NCI-H1694 treated with DMSO at 0.1 percent for 48 hours (cell line): Measurements from ENCODE around the gene GATM.
"Not testable (repeated sequence)": the region's sequence is repeated elsewhere in the genome, so short reads cannot be mapped to it uniquely, and the experiment has no call there.

Source experiments
- DNase-seq: peaks from one replicate; lab custom pipeline; 2025; lab: John Stamatoyannopoulos, UW

Gene GATM

DNA sequence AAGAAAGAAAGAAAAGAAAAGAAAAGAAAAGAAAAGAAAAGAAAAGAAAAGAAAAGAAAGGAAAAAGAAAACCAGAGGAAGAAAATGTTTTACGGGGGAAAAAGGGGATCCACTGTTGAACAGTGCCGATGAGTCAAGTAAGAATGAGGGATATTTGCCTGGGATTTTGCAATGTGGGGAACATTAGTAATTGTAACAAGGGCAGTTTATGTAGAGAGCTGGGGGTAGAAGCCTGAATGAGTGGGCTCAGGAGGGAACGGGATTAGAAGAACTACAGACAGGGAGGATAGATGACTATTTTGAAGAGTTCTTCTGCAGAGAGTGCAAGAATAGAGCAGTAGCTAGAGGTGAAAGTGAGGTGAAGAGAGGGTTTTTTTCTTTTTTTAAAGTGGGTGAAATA, 28.7 kb downstream of the GATM start:
- DNase-seq: no peak

DNA sequence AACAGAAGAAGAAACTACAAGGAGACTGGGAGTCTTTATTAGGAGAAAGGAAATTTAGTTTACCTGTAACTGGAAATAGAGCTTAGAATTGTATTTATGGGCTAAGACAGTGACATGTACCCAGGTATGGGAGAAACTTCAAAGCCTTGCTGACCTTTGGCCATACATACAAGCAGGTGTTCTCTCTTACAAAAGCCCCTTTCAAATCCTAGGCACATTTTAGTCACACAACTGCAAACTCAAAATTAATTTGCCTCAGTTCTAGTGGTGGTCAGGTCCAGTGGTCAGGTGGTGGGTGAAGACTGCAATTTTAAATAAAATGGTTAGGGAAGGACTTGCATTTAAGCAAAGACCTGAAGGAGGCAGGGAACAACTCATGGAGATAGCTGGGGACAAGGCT, 30.4 kb downstream of the GATM start:
- no peak for DNase-seq

DNA sequence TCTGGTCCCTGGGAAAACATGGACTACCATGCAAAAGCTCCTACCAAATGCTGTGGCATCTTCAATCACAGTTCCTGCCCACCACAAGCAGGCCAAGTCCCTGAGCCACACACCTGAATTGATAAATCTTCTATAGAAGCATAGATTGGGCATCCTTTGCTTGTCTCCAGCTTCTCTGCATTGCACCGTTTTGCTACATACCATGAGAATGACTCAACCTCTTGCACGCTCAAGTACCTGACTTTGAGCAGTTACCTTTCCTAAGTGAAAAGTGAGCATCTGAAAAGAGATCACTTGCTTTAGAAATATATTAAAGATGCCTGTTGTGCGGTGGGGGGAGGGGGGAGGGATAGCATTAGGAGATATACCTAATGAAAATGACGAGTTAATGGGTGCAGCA, 31.3 kb downstream of the GATM start:
- no peak for DNase-seq

DNA sequence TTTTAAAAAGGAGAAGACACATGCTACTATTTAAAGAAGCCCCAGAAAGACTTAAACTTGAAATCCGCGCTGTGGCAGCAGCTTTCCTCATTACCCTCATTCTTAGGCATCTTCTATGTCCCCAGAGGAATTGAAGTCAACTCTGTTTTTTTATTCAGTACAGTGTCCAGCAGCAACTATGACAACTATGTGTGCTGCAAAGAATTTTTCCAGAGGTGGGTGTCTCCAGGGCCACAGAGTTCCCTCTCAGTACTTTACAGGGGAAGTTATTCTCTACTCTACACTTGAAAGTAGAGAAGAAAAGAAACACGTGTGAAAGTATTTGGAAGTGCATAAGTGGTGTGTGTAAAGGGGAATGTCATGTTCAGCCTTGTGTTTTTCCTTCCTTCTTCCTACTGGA, 32.0 kb downstream of the GATM start:
- no peak for DNase-seq

DNA sequence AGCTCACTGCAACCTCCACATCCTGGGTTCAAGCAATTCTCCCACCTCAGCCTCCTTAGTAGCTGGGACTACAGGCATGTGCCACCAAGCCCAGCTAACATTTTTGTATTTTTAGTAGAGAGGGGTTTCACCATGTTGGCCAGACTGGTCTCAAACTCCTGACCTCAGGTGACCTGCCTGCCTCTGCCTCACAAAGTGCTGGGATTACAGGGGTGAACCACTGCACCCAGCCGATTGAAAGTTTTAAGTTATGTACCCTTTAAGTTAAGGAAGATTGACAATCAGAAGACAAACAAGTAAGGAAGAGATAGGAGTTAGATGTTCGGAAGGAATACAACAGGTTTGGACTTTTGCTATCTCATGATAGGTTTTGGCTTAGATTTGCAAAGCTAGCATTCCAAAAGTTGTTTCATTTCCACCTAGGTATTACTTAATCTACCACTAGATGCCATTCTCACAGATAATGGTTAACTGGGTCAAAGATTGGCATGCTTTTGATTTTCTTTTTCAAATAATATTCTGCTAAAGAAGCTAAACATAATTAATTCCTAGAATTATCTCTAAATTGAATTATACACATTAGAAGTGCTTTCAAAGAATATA, 35.0 kb downstream of the GATM start:
- DNase-seq: no peak

DNA sequence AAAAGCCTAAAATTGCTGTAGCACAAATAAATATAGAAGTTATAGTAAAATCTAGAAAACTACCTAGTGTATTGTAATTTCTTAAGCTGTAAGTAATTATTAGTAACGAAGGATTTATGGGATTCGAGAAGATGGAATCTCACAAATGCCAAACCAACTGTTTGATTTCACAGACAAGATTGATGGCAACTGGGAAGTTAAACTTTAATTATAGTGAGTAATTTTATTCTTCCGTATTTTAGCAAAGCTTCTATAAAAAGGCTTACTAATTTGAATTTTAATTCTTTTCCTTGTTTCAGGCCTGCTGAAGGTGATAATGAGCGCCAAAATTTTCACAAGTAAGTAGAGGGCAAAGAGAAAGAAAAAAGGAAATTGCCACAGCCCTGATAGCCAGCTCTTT, 36.6 kb downstream of the GATM start:
- DNase-seq: no peak

DNA sequence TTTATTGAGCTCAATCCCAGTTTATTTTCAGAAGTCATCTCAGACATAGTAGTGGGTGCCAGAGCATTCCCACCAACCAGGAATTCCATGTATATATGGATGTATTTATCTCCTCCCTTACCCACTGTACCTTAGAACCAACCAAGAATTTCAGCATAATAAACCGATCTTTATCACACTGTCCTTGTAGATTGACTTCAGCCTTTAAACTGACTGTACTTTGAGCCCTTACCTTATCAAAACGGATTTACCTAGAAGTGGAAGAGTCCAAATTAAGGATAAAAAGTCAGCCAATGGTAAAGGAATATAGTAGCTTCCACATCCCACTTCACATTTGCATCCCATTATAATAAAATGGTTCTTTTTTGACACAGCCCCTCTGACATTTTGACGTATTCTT, 37.9 kb downstream of the GATM start:
- no peak for DNase-seq

DNA sequence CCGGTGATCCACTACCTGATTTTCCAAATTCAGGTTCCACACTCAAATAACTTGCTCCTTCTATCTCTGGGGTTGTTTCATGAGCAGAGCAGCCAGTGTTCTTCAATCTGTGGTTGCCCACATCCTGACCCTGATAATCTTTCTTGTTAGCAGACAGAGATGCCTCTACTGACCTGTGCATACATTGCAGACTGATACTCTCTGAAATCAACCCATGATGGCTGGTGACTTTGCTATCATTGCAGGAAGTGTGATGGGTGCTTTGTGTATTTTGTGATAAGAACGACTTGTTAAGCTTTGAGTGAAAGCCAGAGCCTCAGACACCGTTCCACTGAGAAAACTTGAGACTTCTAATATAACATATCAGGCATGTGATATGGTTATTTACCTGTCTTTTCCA, 39.9 kb downstream of the GATM start:
- no peak for DNase-seq

DNA sequence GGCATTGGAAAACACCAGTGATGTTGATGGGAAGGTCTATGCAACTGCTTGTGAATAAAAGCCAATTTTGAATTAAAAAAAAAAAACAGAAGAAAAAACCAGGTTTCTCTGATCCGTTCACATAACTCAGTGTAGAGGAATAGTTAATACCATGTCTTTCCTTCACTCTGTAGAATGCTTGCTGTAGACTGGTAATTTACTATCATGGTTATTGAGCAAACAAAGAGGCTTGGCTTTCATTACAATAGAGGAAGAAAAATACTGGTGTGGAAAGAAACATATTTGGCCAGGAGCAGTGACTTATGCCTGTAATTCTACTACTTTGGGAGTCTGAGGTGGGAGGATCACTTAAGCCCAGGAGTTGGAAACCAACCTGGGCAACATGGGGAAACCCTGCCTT, 41.1 kb downstream of the GATM start:
- DNase-seq: no peak

DNA sequence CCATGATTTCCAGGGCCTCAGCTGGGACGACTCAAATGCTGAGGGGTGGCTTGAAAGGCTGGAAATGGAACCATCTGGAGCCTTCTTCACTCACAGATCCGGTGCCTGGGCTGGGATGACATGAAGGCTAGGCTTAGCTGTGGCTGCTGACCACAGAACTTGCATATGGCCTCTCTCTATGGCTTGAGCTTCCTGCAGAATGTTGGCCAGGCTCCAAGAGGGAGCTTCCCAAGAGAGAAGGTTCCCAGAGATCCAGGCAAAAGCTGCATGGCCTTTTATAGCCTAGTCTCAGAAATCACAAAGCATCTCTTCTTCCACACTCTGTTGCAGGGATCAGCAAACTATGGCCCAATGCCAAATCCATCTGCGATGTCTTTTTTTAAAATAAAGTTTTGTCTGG, 44.8 kb downstream of the GATM start:
- no peak for DNase-seq

DNA sequence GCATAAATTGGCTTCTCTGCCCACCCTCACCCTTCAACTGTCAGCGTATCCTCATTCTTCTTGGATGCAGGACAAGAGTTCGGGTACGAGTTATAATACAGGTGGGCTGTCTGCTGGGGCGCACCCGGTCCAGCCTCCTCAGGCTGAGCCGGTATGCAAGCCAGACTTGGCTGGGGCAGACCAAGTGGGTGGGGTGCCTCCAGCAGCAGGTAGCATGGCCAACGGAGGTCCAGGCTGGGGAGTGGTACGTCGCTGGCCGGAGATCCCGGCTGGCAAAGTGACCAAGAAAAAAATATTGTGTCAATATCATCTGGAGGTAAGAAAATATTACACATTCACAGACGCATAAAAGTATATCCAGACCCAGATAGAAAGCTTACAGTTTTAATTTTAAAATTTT, 45.6 kb downstream of the GATM start:
- DNase-seq: no peak

DNA sequence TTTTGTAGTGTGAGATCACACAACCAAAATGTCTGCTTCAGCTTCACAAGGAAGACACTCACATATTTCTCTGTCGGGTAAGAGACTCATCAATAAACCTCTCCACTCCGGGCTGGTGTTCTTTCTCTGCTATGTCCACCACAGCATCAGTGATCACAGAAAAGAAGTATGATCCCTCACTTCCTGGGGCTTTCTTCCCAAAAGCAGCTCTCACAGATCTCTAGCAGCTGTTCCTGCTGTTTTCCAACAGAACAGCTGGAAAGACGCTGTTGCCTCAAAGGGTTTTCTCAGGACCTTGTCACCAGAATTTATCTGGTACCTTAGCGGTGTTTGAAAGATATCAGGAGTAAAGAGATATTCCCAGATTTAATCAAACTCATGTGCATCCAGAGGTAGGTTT, 46.4 kb downstream of the GATM start:
- DNase-seq: no peak

DNA sequence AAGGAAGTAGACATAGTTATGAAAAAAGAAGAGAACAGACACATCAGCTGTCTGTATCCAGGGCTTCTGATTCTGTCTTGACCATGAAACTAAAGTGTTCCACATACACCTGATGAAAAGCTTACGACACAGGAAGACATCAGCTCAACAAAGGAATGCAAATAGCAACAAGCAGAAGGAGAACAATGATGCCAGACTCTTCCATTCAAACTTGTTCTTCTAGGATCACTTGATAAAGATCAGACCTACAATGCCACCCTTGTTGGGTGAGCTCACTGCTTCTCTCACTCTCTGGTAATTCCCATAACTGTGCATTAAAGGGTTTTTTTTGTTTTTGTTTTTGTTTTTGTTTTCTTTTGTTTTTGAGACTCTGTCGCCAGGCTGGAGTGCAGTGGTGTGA, 49.7 kb downstream of the GATM start:
- no peak for DNase-seq

DNA sequence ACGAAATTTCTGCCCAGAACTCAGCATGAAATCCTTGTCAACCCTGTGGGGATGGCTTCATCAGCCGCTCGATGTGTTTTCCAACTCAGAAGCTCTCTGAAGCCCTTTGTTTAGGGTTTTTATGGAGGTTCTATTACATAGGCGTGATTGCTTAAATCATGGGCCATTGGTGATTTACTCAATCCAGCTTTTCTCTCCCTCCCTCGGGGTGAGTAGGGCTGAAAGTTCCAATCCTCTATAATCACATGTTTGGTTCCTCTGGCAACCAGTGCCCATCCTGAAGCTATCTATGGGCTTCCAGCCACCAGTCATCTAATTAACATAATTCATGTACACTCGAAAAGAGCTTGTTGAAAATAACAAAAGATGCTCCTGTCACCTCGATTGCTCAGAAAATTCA, 51.6 kb downstream of the GATM start:
- DNase-seq: no peak

DNA sequence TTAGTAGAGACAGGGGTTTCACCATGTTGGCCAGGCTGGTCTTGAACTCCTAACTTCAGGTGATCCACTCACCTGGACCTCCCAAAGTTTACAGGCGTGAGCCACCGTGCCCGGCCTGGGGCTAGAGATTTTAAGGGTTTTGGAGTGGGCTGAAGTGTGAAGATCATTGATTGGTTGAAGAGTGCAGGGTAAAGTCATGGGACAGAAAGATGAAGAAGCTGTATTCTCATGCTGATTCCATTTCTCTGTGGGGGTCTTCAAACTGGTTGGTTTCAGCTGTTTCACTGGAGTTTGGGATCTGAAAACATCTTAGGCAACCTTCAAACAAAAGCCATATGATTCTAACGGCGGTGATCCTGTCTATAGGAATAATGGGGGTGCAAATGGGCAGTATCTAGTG, 52.1 kb downstream of the GATM start:
- no peak for DNase-seq

DNA sequence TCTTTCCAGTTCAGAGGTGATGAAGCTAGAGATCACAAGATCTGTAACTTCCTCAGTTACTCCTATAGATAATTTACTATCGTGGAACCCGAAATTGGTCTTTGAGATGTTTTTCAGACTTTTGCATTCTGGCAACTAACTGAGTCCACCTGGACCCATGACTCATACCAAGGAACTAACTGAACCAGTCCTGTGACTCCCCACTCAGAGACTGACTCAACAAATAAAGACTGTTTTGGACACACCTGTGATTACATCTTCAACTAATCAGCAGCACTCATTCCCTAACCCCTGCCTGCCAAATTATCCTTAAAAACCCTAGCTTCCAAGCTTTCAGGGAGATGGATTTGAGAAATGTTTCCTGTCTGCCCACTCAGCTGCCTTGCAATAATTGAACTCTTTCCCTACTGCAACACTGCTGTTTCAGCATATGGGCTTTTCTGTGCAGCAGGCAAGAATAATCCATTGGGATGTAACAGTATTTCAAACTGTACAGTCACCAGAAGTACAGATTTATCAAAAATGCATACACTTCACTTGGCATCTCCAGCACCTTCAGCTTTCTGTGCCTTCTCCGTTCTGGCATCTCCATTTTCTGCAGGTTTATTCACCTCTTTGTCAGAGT, 57.7 kb downstream of the GATM start:
- DNase-seq: no peak

DNA sequence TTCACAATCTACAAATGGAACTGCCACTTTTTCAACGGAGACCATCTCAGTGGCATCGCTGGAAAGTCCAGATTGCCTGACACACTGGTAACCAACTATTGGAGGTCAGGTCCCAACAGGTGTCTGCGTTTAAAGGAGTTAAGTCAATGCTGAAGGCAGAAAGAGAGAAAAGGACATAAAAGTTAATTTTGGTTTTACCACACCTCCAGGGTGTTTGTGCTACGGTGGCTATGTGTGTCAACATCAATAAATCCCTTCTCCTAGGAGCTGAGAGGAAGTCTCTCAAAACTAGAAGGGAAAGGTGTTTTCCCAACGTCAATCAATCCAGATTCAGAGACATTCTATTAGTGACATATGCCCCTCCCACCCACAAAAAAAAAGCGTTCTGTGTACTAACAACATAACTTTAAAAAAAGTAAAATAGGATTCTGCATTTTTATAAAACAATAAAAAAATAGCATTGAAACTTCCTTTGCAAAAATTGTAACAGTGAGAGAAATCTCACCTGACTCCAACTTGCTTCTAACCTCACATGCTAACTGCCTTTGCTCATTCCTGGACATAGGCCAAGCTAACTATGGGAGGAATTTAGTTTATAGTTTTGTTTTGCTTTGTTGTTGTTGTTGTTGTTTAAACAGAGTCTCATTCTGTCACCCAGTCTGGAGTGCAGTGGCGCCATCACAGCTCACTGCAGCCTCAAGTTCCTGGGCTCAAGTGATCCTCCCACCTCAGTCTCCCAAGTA, 58.7 kb downstream of the GATM start:
- no peak for DNase-seq

DNA sequence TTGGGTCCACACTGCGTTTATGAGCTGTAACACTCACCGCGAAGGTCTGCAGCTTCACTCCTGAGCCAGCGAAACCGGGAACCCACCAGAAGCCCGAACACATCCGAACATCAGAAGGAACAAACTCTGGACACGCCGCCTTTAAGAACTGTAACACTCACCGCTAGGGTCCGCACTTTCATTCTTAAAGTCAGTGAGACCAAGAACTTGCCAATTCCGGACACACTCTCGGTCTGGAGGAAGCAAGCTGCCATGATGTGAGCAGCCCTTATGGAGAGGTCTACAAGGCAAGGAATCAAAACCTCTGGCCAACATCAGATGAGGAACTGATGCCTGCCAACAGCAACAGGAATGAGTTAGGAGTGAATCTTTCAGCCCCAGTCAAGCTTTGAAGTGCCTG, 63.4 kb downstream of the GATM start:
- DNase-seq: no peak

DNA sequence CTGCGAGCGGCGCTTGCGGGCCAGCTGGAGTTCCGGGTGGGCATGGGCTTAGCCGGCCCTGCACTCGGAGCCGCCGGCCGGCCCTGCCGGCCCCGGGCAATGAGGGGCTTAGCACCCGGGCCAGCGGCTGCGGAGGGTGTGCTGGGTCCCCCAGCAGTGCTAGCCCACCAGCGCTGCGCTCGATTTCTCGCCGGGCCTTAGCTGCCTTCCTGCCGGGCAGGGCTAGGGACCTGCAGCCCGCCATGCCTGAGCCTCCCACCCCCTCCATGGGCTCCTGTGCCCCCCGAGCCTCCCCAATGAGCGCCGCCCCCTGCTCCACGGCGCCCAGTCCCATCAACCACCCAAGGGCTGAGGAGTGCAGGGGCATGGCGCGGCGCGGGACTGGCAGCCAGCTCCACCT, 64.2 kb downstream of the GATM start:
- not testable (repeated sequence) for DNase-seq
